ENCODE measurements around the gene SMARCB1. TPM values are rescaled to one million over a fixed set of nuclear protein-coding genes. Genes with fewer than 3 reads are reported as not detected.
A peak's percentile ranks its signal among the peaks of the same experiment; 100 is the strongest.

SMARCB1 gene
- polyA plus RNA-seq, 4 donors, result 29.3 to 87.6 (median 55.2) TPM

GRCh38 chr22:23800297-23801237 is 13.8 kb downstream of the SMARCB1 start:
- peaks cover 7 to 90% (median 28%) of the 10 kb centered on the region in 3 donors for H3K36me3 ChIP-seq (ENCODE audit: control insufficient read depth in 3 of 3, insufficient read depth in 2 of 3, low read depth in 1 of 3, low read length in 3 of 3)
- FAIRE-seq, result no peak

GRCh38 chr22:23801238-23801821 is 14.6 kb downstream of the SMARCB1 start:
- FAIRE-seq, result no peak
- Histone ChIP-seq H3K27me3 (ENCODE audit: control insufficient read depth in 3 of 3, insufficient read depth in 3 of 3, low read length in 3 of 3) (no peaks in the 10 kb centered on the region), H3K27ac (ENCODE audit: low read depth in 1 of 3, low read length in 2 of 3) (no peak overlapping the region), H3K9me3 (ENCODE audit: control insufficient read depth in 2 of 2, insufficient read depth in 1 of 2, low read depth in 1 of 2, low read length in 1 of 2) (no peaks in the 10 kb centered on the region), H3K4me3 (ENCODE audit: low read depth in 1 of 3, low read length in 3 of 3) (no peak overlapping the region), H3K4me1 (ENCODE audit: control insufficient read depth in 3 of 3, insufficient read depth in 2 of 3, low read depth in 1 of 3, low read length in 2 of 3) (no peaks in the 10 kb centered on the region), H3K36me3 (ENCODE audit: control insufficient read depth in 3 of 3, insufficient read depth in 2 of 3, low read depth in 1 of 3, low read length in 3 of 3) (peaks cover 12 to 86% (median 27%) of the 10 kb centered on the region in 3 donors)
- no peak for DNase-seq
- 89 to 95% (median 91%) methylated on average over 11 of the region's 11 CpGs for WGBS, 3 donors

More at GRCh38 chr22:23800297-23801237, 13.8 kb downstream of the SMARCB1 start:
- WGBS, 3 donors, result 87 to 95% (median 94%) methylated on average over 18 of the region's 18 CpGs
- no peaks in the 10 kb centered on the region for H3K27me3 ChIP-seq (ENCODE audit: control insufficient read depth in 3 of 3, insufficient read depth in 3 of 3, low read length in 3 of 3)
- no peak for DNase-seq
- H3K27ac ChIP-seq (ENCODE audit: low read depth in 1 of 3, low read length in 2 of 3), result no peak overlapping the region
- H3K4me1 ChIP-seq (ENCODE audit: control insufficient read depth in 3 of 3, insufficient read depth in 2 of 3, low read depth in 1 of 3, low read length in 2 of 3), result no peaks in the 10 kb centered on the region
- no peaks in the 10 kb centered on the region for H3K9me3 ChIP-seq (ENCODE audit: control insufficient read depth in 2 of 2, insufficient read depth in 1 of 2, low read depth in 1 of 2, low read length in 1 of 2)
- no peak overlapping the region for H3K4me3 ChIP-seq (ENCODE audit: low read depth in 1 of 3, low read length in 3 of 3)

- no peak overlapping the region for H3K4me3 ChIP-seq (ENCODE audit: low read depth in 1 of 3, low read length in 3 of 3)
- no peak for DNase-seq
- peaks cover 12 to 85% (median 23%) of the 10 kb centered on the region in 3 donors for H3K36me3 ChIP-seq (ENCODE audit: control insufficient read depth in 3 of 3, insufficient read depth in 2 of 3, low read depth in 1 of 3, low read length in 3 of 3)
- no peak overlapping the region for H3K27ac ChIP-seq (ENCODE audit: low read depth in 1 of 3, low read length in 2 of 3)
- H3K4me1 ChIP-seq (ENCODE audit: control insufficient read depth in 3 of 3, insufficient read depth in 2 of 3, low read depth in 1 of 3, low read length in 2 of 3), result no peaks in the 10 kb centered on the region
- no peaks in the 10 kb centered on the region for H3K9me3 ChIP-seq (ENCODE audit: control insufficient read depth in 2 of 2, insufficient read depth in 1 of 2, low read depth in 1 of 2, low read length in 1 of 2)
- FAIRE-seq, result no peak
- WGBS, 3 donors, result 94 to 96% (median 95%) methylated on average over 8 of the region's 8 CpGs
- no peaks in the 10 kb centered on the region for H3K27me3 ChIP-seq (ENCODE audit: control insufficient read depth in 3 of 3, insufficient read depth in 3 of 3, low read length in 3 of 3)
These were observed 15.2 kb downstream of the SMARCB1 start for GRCh38 chr22:23801886-23802377.

GRCh38 chr22:23803001-23803819 is 16.4 kb downstream of the SMARCB1 start:
- Histone ChIP-seq H3K27me3 (ENCODE audit: control insufficient read depth in 3 of 3, insufficient read depth in 3 of 3, low read length in 3 of 3) (no peaks in the 10 kb centered on the region), H3K9me3 (ENCODE audit: control insufficient read depth in 2 of 2, insufficient read depth in 1 of 2, low read depth in 1 of 2, low read length in 1 of 2) (no peaks in the 10 kb centered on the region), H3K4me1 (ENCODE audit: control insufficient read depth in 3 of 3, insufficient read depth in 2 of 3, low read depth in 1 of 3, low read length in 2 of 3) (no peaks in the 10 kb centered on the region), H3K27ac (ENCODE audit: low read depth in 1 of 3, low read length in 2 of 3) (no peak overlapping the region), H3K36me3 (ENCODE audit: control insufficient read depth in 3 of 3, insufficient read depth in 2 of 3, low read depth in 1 of 3, low read length in 3 of 3) (peaks cover 9 to 81% (median 23%) of the 10 kb centered on the region in 3 donors), H3K4me3 (ENCODE audit: low read depth in 1 of 3, low read length in 3 of 3) (no peak overlapping the region)
- DNase-seq (peak in 1 of 2 donors; percentile 11), FAIRE-seq (no peak)
- 77 to 84% (median 84%) methylated on average over 21 of the region's 21 CpGs for WGBS, 3 donors

GRCh38 chr22:23804781-23805291 is 18.1 kb downstream of the SMARCB1 start:
- H3K4me3 ChIP-seq (ENCODE audit: low read depth in 1 of 3, low read length in 3 of 3), result no peak overlapping the region
- peak overlapping the region in 1 of 3 donors; percentile 8 for H3K27ac ChIP-seq (ENCODE audit: low read depth in 1 of 3, low read length in 2 of 3)
- FAIRE-seq (no peak), DNase-seq (no peak)
- peaks cover 9 to 72% (median 23%) of the 10 kb centered on the region in 3 donors for H3K36me3 ChIP-seq (ENCODE audit: control insufficient read depth in 3 of 3, insufficient read depth in 2 of 3, low read depth in 1 of 3, low read length in 3 of 3)
- no peaks in the 10 kb centered on the region for H3K27me3 ChIP-seq (ENCODE audit: control insufficient read depth in 3 of 3, insufficient read depth in 3 of 3, low read length in 3 of 3)
- WGBS, 3 donors, result 82 to 87% (median 83%) methylated on average over 12 of the region's 12 CpGs
- H3K9me3 ChIP-seq (ENCODE audit: control insufficient read depth in 2 of 2, insufficient read depth in 1 of 2, low read depth in 1 of 2, low read length in 1 of 2), result no peaks in the 10 kb centered on the region
- no peaks in the 10 kb centered on the region for H3K4me1 ChIP-seq (ENCODE audit: control insufficient read depth in 3 of 3, insufficient read depth in 2 of 3, low read depth in 1 of 3, low read length in 2 of 3)

- WGBS, 3 donors, result 92 to 100% (median 94%) methylated on average over 1 of the region's 1 CpG
- FAIRE-seq, result no peak
- Histone ChIP-seq H3K9me3 (ENCODE audit: control insufficient read depth in 2 of 2, insufficient read depth in 1 of 2, low read depth in 1 of 2, low read length in 1 of 2) (no peaks in the 10 kb centered on the region), H3K4me3 (ENCODE audit: low read depth in 1 of 3, low read length in 3 of 3) (no peak overlapping the region), H3K36me3 (ENCODE audit: control insufficient read depth in 3 of 3, insufficient read depth in 2 of 3, low read depth in 1 of 3, low read length in 3 of 3) (peaks cover 5 to 55% (median 10%) of the 10 kb centered on the region in 3 donors), H3K27ac (ENCODE audit: low read depth in 1 of 3, low read length in 2 of 3) (no peak overlapping the region), H3K4me1 (ENCODE audit: control insufficient read depth in 3 of 3, insufficient read depth in 2 of 3, low read depth in 1 of 3, low read length in 2 of 3) (no peaks in the 10 kb centered on the region), H3K27me3 (ENCODE audit: control insufficient read depth in 3 of 3, insufficient read depth in 3 of 3, low read length in 3 of 3) (no peaks in the 10 kb centered on the region)
- no peak for DNase-seq
These were observed 20.1 kb downstream of the SMARCB1 start for GRCh38 chr22:23806837-23807236.

- Histone ChIP-seq H3K9me3 (ENCODE audit: control insufficient read depth in 2 of 2, insufficient read depth in 1 of 2, low read depth in 1 of 2, low read length in 1 of 2) (no peaks in the 10 kb centered on the region), H3K4me1 (ENCODE audit: control insufficient read depth in 3 of 3, insufficient read depth in 2 of 3, low read depth in 1 of 3, low read length in 2 of 3) (no peaks in the 10 kb centered on the region), H3K4me3 (ENCODE audit: low read depth in 1 of 3, low read length in 3 of 3) (no peak overlapping the region), H3K27ac (ENCODE audit: low read depth in 1 of 3, low read length in 2 of 3) (no peak overlapping the region), H3K36me3 (ENCODE audit: control insufficient read depth in 3 of 3, insufficient read depth in 2 of 3, low read depth in 1 of 3, low read length in 3 of 3) (peaks cover 6 to 42% (median 9%) of the 10 kb centered on the region in 3 donors), H3K27me3 (ENCODE audit: control insufficient read depth in 3 of 3, insufficient read depth in 3 of 3, low read length in 3 of 3) (no peaks in the 10 kb centered on the region)
- 95 to 97% (median 97%) methylated on average over 4 of the region's 4 CpGs for WGBS, 3 donors
- FAIRE-seq (no peak), DNase-seq (no peak)
These were observed 25.6 kb downstream of the SMARCB1 start for GRCh38 chr22:23812378-23812777.
